HG02798 (cell line): ENCODE results near the gene CCDC180.

Source experiments
- ATAC-seq: cut with Tn5 transposase; IDR thresholded peaks from one replicate; pipeline ENCODE4 v1.9.1; 2021; ENCODE audit warnings: mild to moderate bottlenecking; ENCODE audit not compliant: unreplicated experiment, poor library complexity

The CCDC180 gene

GRCh38 chr9:97357056-97357455, 49.6 kb downstream of the CCDC180 start:
- ATAC-seq: no peak
